Astrocyte of the spinal cord (primary cell): ENCODE measurements around the gene DNAJB1.
"Not testable (repeated sequence)": the region's sequence is repeated elsewhere in the genome, so short reads cannot be mapped to it uniquely, and the experiment has no call there.

Experiments
- DNase-seq: peaks from one replicate; pipeline ENCODE4 v3.0.0; 2011; ENCODE audit warnings: low read depth, low spot score
- H3K4me3 ChIP-seq: 2 replicates; pipeline ENCODE4 v1.5.1; 2011; ENCODE audit warnings: low read depth, mild to moderate bottlenecking, low read length, moderate library complexity
- CTCF ChIP-seq: IDR thresholded peaks from 2 replicates; pipeline ENCODE4 v1.5.1; 2012; ENCODE audit warnings: low read depth, mild to moderate bottlenecking, low read length, inconsistent platforms
- in situ Hi-C: cut with HindIII; loops from 2 replicates; pipeline ENCODE4 v1.10.0; 2017; ENCODE audit warnings: low sequenced_read_pairs

The DNAJB1 gene

GRCh38 chr19:14544047-14544446 lies 25.9 kb upstream of the DNAJB1 start:
- DNase-seq, result no peak
- no peak overlapping the region for H3K4me3 ChIP-seq
- in situ Hi-C loops, result no loop called here
- TF ChIP-seq CTCF, result no peak

GRCh38 chr19:14542711-14543328 lies 24.6 kb upstream of the DNAJB1 start:
- in situ Hi-C loops, result no loop called here
- no peak overlapping the region for H3K4me3 ChIP-seq
- DNase-seq, result no peak
- TF ChIP-seq CTCF, result no peak

DNA sequence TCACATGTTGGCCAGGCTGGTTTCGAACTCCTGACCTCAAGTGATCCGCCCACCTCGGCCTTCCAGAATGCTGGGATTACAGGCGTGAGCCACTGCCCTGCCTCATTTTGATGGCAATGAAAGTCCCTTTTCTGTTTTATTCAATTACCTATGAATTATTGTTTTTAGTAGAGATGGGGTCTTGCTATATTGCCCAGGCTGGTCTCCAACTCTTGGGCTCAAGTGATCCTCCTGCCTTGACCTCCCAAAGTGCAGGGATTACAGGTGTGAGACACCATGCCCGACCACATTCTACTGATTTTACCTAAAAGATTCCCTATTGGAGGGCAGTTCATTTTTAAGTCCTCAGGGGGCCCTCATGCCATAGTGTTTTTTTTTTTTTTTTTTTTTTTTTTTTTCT lies 23.8 kb upstream of the DNAJB1 start:
- H3K4me3 ChIP-seq, DNase-seq, in situ Hi-C loops: not testable (repeated sequence)

DNA sequence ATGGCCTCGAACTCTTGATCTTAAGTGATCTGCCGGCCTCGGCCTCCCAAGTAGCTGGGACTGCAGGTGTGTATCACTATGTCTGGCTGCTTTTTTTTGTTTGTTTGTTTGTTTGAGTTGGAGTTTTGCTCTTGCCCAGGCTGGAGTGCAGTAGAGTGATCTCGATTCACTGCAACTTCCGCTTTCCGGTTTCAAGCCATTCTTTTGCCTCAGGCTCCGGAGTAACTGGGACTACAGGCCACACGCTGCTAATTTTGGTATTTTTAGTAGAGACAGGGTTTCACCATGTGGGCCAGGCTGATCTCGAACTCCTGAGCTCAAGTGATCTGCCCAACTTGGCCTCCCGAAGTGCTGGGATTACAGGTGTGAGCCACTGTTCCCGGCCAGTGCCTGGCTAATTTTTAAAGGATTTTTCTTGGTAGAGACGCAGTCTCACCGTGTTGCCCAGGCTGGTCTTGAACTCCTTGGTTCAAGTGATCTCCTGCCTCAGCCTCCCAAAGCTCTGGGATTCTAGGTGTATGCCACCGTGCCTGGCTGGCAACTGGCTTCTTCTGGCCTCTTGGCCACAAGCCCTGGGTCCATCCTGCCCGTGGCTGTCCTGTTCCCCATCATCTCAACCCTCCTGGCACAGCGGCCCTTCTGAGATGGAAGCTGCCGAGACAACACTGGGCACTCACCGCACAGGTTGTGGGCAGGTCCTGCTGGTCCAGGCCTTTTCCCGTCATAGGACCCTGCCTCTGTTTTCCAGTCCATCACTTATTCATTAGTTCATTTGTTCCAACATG lies 22.7 kb upstream of the DNAJB1 start:
- TF ChIP-seq CTCF, result no peak
- no peak overlapping the region for H3K4me3 ChIP-seq
- in situ Hi-C loops, result no loop called here

GRCh38 chr19:14536926-14537692 lies 18.9 kb upstream of the DNAJB1 start:
- in situ Hi-C loops, result no loop called here
- H3K4me3 ChIP-seq, result no peak overlapping the region

More for the DNA sequence above, 22.7 kb upstream of the DNAJB1 start:
- no peak for DNase-seq

DNA sequence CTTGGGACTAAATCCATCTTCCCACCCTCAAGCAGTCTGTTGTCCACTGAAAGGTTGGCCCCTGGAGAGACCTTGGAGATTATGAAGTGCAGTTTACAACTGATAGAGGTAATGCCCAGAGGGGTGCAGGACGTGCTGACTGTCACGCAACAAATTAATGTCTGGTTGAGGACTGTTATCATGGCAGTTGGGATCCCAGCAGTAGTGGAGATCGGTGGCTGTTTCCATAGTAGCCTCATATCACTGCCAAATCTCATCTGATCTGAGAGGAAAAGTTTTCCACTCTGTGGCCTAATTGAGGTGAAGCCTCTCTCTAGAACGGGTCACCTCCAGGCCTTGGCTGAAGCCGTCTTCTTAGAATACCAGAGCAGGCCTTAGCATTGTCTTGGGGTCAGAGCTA lies 15.3 kb upstream of the DNAJB1 start:
- DNase-seq, result no peak
- H3K4me3 ChIP-seq, result no peak overlapping the region
- in situ Hi-C loops, result no loop called here
- no peak for TF ChIP-seq CTCF

More at GRCh38 chr19:14536926-14537692, 18.9 kb upstream of the DNAJB1 start:
- TF ChIP-seq CTCF, result no peak
- no peak for DNase-seq
